Stimulated activated CD4-positive, alpha-beta T cell treated with anti-CD3 and anti-CD28 coated beads, Interleukin-12 subunit alpha, Interleukin-12 subunit beta, amount 100 ng/mL, for 4 hours (primary cell): ENCODE data around the gene LRCH1.

ENCODE experiments used
- DNase-seq: peaks from one replicate; pipeline ENCODE4 v3.0.0-alpha.2; 2020

LRCH1 gene

DNA sequence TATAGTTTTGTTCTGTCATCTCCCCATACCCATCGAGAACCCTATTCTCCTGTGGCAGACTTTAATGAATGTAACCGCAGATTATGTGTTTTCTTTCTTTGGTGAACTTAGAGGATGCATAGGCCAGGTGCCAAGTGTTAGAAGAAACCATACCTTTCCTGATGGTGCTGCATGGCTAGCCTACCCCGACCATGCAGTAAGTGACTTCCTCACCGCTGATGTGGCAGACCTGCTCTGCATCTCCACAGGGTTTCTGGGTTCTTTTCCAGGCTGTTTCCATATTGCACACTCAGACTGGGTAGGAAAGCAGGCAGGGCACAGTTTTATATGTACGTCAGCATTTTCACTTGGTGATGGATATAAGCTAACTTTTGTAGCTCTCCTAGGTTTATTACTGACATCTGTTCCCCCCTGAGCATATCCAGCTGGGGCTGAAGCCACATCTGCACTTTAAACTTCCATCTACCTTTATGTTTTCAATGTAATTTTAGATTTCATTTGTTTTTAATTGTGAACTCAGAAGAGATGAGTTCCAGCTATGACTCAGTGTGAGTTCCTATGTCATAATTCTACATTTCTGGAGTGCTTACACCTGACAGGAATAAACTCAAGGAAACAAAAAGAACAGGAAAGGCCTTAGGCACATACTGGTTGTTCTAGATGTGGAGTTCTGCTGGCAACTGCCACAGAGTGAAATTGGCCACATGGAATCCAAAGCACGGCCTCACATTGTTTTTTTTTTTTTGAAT is 42.3 kb downstream of the LRCH1 start:
- DNase-seq = no peak

- DNase-seq = no peak
Measured at GRCh38 chr13:46595885-46596275, 42.9 kb downstream of the LRCH1 start.

DNA sequence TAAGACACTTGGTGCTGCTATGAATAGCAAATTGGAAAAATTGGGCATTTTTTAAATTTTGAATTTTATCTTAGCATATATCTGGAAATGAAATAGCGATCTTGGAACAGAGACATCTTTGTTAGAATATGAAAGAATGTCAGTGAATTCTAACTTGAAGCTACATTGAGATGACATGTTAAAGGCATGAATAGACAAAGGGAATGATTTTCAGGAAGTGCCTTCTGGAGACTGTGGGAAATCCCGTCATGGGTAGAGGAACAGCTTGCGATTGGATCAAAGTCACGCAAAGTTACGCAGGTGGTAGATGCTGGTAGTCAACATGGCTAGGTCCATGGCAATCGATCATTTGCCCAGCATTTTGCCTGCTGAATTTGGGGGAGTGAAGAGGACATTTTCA is 43.5 kb downstream of the LRCH1 start:
- no peak for DNase-seq

DNA sequence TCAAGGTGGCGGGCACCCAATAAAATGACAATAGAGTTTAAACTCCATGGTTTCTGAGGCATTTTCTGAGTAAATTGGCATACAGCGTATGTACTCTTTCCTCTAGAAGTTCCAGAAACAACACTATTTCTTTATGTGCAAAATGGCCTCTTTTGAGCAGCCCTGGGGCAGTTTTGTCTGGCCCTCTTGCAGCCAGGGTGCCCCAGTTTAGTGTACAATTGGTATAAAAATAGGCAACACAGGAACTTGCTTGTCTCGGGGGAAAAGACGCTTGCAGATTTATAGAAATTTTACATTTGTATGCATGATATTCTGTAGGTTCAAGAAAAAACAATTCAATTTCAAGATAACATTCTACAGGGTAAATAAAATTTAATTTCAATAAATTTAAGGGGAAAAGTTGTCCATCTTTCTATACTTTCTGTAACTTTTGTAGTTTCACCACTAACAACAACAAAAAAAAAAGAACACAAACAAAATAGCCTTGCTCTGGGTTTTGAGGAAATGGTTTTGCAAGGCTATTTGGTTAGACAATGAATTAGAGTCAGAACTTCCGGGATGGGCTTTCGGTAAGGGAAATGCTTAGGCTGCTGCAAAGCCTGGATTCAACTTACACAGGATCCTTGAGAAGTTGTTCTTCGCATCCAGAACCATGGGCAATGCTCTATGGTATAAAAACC is 45.3 kb downstream of the LRCH1 start:
- DNase-seq = no peak

DNA sequence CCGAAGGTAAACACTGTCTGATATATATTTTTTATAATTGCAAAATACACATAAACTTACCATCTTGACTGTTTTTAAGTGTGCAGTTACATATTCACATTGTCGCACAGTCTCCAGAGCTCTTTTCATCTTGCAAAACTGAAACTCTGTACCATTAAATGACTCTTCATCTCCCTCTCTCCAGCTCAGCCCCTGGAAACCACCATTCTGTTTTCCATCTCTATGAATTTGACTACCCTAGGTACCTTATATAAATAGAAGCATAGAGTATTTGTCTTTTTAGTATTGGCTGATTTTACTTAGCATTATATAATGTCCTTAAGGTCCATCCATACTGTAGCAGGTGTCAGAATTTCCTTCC is 45.8 kb downstream of the LRCH1 start:
- no peak for DNase-seq

DNA sequence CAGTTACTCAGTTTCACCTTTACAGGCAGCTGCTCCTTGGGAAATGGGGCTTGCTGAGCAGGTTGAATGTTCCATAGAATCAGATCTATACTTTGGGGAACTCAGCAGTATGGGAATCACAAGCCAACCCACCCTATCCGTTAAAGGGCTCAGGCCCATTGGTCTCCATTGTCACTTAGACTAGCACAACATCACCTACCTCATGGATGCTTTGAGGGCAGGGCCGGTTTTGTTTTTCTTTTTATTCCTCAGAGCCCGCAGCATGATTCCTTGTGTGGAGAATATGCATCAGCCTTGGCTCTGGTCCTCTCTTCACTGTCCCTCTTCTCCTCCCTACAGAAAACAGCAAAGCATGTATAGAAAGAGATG is 48.0 kb downstream of the LRCH1 start:
- no peak for DNase-seq

DNA sequence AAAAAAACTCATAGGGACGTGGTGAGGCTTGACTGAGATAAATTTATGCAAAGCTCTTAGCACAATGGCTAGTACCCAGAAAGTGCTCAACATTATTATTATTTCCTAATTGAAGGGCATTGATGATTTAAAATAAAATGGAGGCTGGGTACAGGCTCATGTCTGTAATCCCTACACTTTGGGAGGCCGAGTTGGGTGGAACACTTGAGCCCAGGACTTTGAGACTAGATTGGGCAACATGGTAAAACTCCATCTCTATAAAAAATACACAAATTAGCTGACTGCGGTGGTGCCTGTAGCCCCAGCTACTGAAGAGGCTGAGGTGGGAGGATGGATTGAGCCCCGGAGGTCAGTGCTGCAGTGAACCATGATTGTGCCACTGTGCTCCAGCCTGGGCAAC is 49.6 kb downstream of the LRCH1 start:
- DNase-seq = no peak

DNA sequence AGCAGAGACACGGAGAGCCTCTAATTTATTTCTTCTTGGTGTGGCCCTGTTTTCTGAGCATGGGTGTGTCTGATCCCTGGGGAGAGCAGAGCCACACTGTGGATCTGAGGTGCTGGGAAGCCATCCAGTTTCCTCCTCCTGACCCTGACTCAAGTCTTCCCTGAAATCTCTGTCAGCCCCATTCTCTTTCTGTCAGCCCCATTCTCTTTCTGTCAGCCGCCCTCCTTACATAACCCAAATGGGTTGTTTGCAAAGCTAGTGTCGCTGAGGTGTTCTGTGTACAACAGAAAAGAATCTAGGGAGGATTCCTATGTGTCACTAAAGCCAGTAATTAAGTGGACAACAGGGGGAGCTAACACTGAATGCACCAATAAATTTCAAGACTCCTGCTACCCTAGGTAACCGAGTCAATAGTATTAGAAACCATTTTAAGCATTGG is 50.2 kb downstream of the LRCH1 start:
- no peak for DNase-seq

- no peak for DNase-seq
Measured at GRCh38 chr13:46604226-46604990, 51.4 kb downstream of the LRCH1 start.

- no peak for DNase-seq
Measured at GRCh38 chr13:46605076-46605824, 52.3 kb downstream of the LRCH1 start.

GRCh38 chr13:46605825-46606554 is 53.0 kb downstream of the LRCH1 start:
- DNase-seq = no peak

DNA sequence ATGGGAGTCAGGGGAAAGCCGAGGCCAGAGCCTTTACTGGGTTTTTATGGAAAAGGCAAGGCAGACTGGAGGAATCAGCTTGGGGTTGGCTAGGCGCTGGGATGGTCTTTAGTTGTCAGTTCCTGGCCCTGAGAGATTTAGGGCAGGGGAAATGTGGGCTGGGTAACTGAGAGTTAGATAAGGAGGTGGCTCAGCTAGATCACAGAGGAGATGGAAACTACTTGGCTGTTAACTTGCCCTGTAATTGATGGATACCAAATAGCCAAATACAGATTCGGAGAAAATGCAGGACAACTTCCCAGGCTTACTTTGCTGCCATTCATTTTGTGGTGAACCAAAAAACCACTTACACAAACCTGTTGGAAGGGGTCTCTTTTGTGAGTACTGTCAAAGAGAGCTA is 54.0 kb downstream of the LRCH1 start:
- no peak for DNase-seq

DNA sequence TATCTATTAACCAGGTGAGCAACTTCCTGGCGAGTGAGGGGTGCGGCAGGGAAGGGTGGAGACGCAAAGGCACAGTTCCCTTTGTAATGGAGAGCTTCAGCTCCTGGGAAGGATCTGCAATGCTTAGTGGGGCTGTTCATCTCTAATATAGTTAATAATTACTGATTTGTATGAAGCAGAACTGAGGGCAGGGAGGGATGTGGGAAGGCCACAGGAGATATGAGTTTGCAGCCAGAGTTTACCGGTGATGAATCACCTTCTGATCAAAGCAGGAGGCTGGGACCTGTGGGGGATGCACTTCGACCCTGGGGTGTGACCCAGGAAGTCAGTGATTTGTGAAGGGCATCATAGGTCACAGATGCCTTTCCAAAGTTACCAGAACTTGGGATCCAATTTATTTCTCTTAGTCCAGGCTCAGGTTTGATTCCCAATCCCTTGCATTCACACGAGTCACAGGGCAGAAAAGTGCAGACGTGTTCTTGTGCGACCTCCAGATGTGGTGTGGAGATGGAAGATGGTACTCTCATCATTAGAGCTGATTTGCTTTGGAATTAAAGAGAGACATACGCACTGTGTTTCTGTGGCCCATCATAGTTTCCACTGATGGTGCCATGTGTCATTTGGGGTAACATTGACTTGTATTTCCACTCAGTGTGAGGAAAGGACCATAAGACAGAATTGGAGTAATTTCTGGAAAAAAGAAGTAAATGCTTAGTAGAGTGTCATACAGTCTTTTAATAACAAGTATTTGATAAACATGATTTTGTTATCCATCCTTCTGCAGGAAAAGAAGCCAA is 55.0 kb downstream of the LRCH1 start:
- no peak for DNase-seq

DNA sequence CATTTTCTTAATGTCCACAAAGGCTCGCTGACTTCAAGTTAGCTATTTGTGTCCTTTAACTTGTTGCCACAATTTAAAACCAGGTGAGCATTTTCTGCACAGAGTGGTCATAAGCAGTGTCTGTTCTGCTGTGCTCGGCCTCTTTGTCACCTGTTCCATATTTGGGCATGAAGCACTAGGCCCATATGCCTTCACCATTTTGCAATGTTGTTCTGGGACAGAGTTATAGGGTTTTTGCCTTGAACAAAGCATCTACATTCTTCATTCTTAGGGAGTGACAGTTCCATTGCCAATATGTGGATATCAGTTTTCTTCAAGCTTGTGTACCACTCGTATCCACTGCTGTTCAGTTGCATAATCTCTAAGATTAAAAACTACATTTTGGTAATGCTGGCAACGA is 56.1 kb downstream of the LRCH1 start:
- no peak for DNase-seq

GRCh38 chr13:46609726-46610125 is 56.8 kb downstream of the LRCH1 start:
- no peak for DNase-seq

GRCh38 chr13:46612267-46612666 is 59.3 kb downstream of the LRCH1 start:
- DNase-seq = no peak

GRCh38 chr13:46613409-46614049 is 60.6 kb downstream of the LRCH1 start:
- DNase-seq = no peak

- no peak for DNase-seq
Measured at GRCh38 chr13:46614582-46614981, 61.6 kb downstream of the LRCH1 start.

DNA sequence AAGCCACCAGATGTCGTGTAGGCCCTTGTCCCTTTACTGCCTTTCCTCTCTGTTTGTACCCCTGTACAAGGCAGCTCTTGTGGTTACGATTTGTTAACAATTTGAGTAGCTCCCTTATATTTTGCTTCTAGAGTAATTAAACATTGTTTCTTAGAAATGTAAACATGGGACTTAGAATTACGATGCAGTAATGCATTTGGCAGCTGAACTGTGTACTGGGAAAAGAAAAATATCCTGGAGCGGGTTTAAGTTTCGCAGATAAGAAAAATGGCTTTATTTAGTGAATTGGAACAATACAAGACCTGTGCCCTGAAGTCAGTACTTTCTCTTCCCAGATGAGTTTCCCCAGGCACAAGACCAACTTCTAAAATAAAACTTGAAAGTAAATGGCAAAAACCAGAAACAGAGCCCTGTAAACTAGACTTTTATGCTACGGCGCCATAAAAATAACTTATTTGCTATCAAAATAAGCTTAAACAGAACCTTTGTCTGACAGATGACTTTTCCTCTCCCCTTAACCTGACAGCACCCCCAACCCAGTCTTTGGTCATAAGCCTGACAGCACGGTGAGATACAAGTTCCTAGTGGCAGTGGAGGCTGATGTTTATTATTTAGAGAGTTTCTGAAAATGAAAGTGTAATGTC is 63.0 kb downstream of the LRCH1 start:
- no peak for DNase-seq

GRCh38 chr13:46617229-46617721 is 64.3 kb downstream of the LRCH1 start:
- no peak for DNase-seq

DNA sequence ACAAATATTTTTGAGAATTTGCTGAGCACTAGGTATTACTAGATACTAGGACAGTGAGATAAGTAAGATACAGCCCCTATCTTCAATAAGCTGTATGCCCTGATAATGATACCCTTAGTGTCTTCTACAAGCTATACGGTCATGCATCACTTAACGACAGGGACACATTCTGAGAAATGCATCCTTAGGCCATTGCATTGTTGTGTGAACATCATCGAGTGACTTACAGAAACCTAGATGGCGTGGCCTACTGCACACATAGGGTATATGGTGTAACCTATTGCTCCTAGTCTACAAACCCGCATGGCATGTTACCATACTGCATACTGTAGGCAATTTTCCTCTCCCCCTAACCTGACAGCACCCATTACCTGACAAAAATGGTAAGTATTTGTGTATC is 64.9 kb downstream of the LRCH1 start:
- no peak for DNase-seq
